ENCODE measurements around the gene CES4A.

Gene CES4A

DNA sequence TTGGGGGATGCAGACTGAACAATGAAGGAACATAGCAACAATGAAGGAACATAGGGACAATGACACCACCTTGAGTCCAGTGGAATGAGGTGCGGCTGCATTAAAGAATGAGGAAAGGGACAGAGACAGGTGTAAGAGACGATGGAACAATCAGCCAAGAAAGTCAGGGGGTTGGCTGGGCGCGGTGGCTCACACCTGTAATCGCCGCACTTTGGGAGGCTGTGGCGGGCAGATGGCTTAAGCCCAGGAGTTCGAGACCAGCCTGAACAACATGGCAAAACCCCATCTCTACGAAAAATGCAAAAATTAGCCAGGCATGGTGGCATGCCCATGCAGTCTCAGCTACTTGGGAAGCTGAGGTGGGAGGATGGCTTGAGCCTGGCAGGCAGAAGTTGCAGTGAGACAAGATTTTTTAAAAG lies 26.9 kb downstream of the CES4A start:
- H3K4me3 ChIP-seq (ENCODE audit: low read depth in 1 of 2, low read length in 2 of 2), result no peak overlapping the region
- peaks cover 8% of the 10 kb centered on the region for H3K4me1 ChIP-seq (ENCODE audit: insufficient read depth, low read length)
- peaks cover 0 to 9% of the 10 kb centered on the region in 2 donors for H3K27me3 ChIP-seq (ENCODE audit: control insufficient read depth in 1 of 2, insufficient read depth in 2 of 2, low read length in 2 of 2)
- no peak overlapping the region for H3K27ac ChIP-seq (ENCODE audit: low read depth, low read length)
- no peak overlapping the region for H3K9ac ChIP-seq (ENCODE audit: low read length)
- no peaks in the 10 kb centered on the region for H3K36me3 ChIP-seq (ENCODE audit: insufficient read depth, low read length)
- no peaks in the 10 kb centered on the region for H3K9me3 ChIP-seq (ENCODE audit: low read length)

DNA sequence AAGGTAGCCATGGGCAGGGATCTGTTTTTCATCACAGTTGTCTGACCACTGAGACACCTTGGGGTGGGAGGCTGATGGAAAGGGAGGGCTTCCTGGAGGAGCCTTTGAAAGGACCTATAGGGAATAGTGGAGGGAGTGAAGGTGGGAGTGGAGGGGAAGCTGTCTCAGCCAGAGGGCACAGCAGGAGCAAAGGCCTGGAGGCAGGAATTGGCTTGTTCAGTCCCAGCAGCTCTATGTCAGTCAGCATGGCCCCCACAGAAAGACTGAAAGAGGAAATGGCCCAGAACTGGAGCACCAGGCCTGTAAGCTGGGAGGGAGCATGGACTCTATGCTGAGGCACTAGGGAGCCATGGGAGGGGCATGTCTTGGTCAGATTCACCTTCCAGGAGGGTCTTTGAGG lies 27.8 kb downstream of the CES4A start:
- Histone ChIP-seq H3K4me1 (ENCODE audit: insufficient read depth, low read length) (peaks cover 8% of the 10 kb centered on the region), H3K36me3 (ENCODE audit: insufficient read depth, low read length) (no peaks in the 10 kb centered on the region), H3K9ac (ENCODE audit: low read length) (no peak overlapping the region), H3K4me3 (ENCODE audit: low read depth in 1 of 2, low read length in 2 of 2) (no peak overlapping the region), H3K27ac (ENCODE audit: low read depth, low read length) (no peak overlapping the region), H3K9me3 (ENCODE audit: low read length) (no peaks in the 10 kb centered on the region), H3K27me3 (ENCODE audit: control insufficient read depth in 1 of 2, insufficient read depth in 2 of 2, low read length in 2 of 2) (peaks cover 0 to 9% of the 10 kb centered on the region in 2 donors)

DNA sequence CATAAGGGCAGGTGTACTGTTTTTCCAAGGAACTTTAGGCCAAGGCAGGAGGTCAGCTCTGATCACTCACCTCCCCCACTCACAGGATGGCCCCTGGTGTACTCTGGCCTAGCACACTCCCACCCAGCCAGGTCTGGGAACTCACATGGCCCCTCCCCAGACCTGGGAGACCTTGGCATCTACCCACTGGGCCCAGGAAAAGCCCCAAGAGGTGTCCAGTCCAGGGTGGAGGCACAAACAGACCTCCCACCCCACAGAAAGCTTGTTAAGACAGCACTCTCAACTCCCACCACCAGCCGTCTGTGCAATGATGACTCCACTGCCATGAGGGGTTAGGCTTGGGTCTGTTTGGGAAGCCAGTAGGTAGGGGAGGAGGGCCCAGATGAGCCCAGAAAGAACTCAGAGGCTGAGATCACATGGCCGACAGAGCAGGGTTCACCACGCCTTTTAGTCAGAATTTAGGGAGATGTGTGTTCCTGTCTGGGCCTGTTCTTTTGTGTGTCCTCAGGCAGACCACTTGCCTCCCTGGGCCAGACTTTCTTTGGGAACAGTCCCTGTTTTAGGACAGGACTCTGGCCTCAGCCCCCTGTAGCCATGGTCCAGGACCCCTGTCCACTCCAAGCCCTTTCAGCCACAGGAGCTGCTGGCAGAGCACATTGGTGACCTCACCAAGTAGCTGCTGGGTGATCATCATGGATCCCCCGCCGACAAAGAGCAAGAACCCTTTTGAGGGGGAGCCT lies 28.5 kb downstream of the CES4A start:
- H3K9me3 ChIP-seq (ENCODE audit: low read length), result no peaks in the 10 kb centered on the region
- peaks cover 8% of the 10 kb centered on the region for H3K4me1 ChIP-seq (ENCODE audit: insufficient read depth, low read length)
- no peak overlapping the region for H3K27ac ChIP-seq (ENCODE audit: low read depth, low read length)
- H3K36me3 ChIP-seq (ENCODE audit: insufficient read depth, low read length), result no peaks in the 10 kb centered on the region
- H3K4me3 ChIP-seq (ENCODE audit: low read depth in 1 of 2, low read length in 2 of 2), result no peak overlapping the region
- H3K27me3 ChIP-seq (ENCODE audit: control insufficient read depth in 1 of 2, insufficient read depth in 2 of 2, low read length in 2 of 2), result peaks cover 0 to 9% of the 10 kb centered on the region in 2 donors
- H3K9ac ChIP-seq (ENCODE audit: low read length), result no peak overlapping the region

DNA sequence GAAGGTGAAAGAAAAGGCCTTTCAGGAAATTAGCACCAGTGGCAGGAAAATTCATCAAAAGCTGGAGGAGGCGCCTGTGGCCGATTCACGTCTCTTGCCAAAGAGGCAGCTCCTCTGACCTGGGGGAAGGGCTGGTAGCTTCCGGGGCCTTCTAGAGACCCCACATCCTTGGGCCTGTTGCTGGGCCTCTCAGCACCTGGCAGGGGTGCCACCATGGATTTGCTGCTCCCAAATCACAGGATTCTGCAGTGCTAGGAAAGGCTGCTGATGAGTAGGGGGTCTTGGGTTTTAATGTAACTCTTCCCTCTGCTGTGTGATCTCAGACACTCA lies 29.0 kb downstream of the CES4A start:
- Histone ChIP-seq H3K9me3 (ENCODE audit: low read length) (no peaks in the 10 kb centered on the region), H3K4me3 (ENCODE audit: low read depth in 1 of 2, low read length in 2 of 2) (no peak overlapping the region), H3K36me3 (ENCODE audit: insufficient read depth, low read length) (no peaks in the 10 kb centered on the region), H3K9ac (ENCODE audit: low read length) (no peak overlapping the region), H3K4me1 (ENCODE audit: insufficient read depth, low read length) (peaks cover 8% of the 10 kb centered on the region), H3K27me3 (ENCODE audit: control insufficient read depth in 1 of 2, insufficient read depth in 2 of 2, low read length in 2 of 2) (peaks cover 0 to 9% of the 10 kb centered on the region in 2 donors), H3K27ac (ENCODE audit: low read depth, low read length) (no peak overlapping the region)

DNA sequence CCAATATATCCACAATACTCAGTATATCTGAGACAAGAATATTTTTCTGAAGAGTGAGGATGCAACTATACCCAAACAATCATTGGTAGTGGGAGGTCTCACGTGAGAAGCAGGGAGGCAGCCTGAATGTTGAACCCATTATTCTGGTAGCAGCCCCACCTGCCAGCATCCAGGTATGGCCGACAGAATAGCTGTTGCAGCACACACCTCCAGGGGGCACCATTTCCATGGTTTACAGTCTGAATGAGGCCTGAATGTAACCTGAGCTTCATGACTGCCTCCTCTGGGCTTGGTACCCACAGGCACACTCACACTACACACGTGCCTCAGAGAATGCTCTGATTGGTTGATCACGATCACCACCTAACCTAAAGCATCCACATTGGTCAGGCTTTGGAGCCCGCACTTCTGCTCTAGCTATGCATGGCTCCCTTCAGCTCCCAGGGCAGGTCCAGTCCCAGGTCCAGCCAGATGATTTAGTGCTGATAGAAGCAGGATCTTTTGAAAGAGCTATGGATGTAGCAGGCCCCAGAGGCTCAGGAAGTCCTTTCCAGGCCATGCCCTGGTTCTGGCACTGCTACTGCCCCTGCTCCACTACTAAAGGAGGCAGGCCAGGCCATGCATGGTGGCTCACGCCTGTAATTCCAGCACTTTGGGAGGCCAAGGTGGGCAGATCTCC lies 29.6 kb downstream of the CES4A start:
- H3K4me1 ChIP-seq (ENCODE audit: insufficient read depth, low read length), result peaks cover 8% of the 10 kb centered on the region
- H3K36me3 ChIP-seq (ENCODE audit: insufficient read depth, low read length), result no peaks in the 10 kb centered on the region
- H3K27me3 ChIP-seq (ENCODE audit: control insufficient read depth in 1 of 2, insufficient read depth in 2 of 2, low read length in 2 of 2), result peaks cover 0 to 9% of the 10 kb centered on the region in 2 donors
- H3K4me3 ChIP-seq (ENCODE audit: low read depth in 1 of 2, low read length in 2 of 2), result no peak overlapping the region
- H3K9ac ChIP-seq (ENCODE audit: low read length), result no peak overlapping the region
- no peaks in the 10 kb centered on the region for H3K9me3 ChIP-seq (ENCODE audit: low read length)
- no peak overlapping the region for H3K27ac ChIP-seq (ENCODE audit: low read depth, low read length)

DNA sequence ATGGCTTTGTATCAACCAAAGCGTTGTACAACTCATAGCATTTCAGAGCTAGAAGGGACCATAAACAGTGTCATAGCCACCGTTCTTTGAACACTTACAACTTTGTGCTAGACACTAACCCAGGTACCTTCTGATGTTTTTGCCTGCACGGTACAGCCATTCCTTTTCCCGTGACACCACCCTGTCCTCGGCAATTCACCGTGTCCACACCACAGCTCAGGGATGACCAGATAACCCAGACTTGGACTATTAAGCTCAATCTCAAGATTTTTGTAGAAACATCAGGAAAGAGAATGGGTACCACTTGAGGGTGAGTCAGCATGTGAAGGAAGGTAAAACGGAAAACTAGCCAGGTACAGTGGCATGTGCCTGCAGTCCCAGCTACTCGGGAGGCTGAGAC lies 30.8 kb downstream of the CES4A start:
- no peaks in the 10 kb centered on the region for H3K4me1 ChIP-seq (ENCODE audit: insufficient read depth, low read length)
- H3K27ac ChIP-seq (ENCODE audit: low read depth, low read length), result no peak overlapping the region
- H3K4me3 ChIP-seq (ENCODE audit: low read depth in 1 of 2, low read length in 2 of 2), result no peak overlapping the region
- H3K9ac ChIP-seq (ENCODE audit: low read length), result no peak overlapping the region
- H3K9me3 ChIP-seq (ENCODE audit: low read length), result no peaks in the 10 kb centered on the region
- H3K27me3 ChIP-seq (ENCODE audit: control insufficient read depth in 1 of 2, insufficient read depth in 2 of 2, low read length in 2 of 2), result no peaks in the 10 kb centered on the region
- H3K36me3 ChIP-seq (ENCODE audit: insufficient read depth, low read length), result no peaks in the 10 kb centered on the region

DNA sequence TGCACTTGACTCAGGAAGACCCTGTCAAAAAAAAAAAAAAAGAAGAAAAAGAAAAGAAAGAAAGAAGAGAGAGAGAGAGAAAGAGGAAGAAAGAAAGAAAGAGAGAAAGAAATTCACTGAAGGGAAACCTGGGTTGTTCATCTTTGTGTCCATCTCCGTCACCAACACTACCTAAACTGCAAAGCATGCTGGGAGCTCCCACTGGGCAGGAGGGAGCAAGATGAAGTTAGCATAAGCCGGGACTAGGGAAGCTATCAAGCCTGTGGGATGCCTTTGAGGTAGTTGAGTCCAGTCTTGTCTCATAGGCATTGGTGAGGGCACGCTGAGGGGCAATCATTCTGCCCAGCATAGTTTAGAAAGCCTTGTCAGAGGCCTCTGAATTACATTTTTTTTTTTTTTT lies 32.9 kb downstream of the CES4A start:
- H3K9ac ChIP-seq (ENCODE audit: low read length), result no peak overlapping the region
- H3K9me3 ChIP-seq (ENCODE audit: low read length), result no peaks in the 10 kb centered on the region
- no peaks in the 10 kb centered on the region for H3K4me1 ChIP-seq (ENCODE audit: insufficient read depth, low read length)
- H3K4me3 ChIP-seq (ENCODE audit: low read depth in 1 of 2, low read length in 2 of 2), result no peak overlapping the region
- no peaks in the 10 kb centered on the region for H3K27me3 ChIP-seq (ENCODE audit: control insufficient read depth in 1 of 2, insufficient read depth in 2 of 2, low read length in 2 of 2)
- H3K36me3 ChIP-seq (ENCODE audit: insufficient read depth, low read length), result no peaks in the 10 kb centered on the region
- H3K27ac ChIP-seq (ENCODE audit: low read depth, low read length), result no peak overlapping the region

DNA sequence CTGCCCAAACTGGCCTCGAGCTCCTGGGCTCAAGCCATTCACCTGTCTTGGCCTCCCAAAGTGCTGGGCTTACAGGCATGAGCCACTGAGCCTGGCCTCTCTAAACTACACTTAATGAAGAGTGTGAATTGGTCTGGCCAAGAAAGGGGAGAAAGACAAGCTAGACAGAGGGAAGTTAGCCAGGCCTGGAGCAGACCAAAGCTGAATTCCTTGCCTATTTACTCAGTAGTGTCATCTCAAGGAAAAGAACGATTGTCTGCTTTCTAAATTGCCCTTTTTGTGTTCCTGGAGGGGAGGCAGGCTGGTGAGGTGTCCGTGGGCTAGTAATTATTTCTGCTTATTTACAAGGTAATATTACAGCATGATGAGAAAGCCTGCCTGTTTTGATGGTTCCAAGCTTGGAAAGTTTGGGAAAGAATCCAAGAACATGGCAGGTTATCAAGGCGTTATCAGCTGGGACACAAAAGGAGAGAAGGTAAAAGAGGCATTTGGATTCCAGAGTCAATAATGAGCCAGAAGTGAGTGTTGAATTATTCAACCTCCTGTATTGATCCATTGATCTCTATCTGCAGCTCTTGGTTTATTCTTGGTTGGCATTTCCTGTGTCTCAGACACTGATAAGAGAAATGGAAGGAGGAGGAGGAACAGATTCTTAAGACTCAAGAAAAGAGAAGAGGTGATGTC lies 34.3 kb downstream of the CES4A start:
- Histone ChIP-seq H3K9me3 (ENCODE audit: low read length) (no peaks in the 10 kb centered on the region), H3K27me3 (ENCODE audit: control insufficient read depth in 1 of 2, insufficient read depth in 2 of 2, low read length in 2 of 2) (no peaks in the 10 kb centered on the region), H3K9ac (ENCODE audit: low read length) (no peak overlapping the region), H3K4me3 (ENCODE audit: low read depth in 1 of 2, low read length in 2 of 2) (no peak overlapping the region), H3K27ac (ENCODE audit: low read depth, low read length) (no peak overlapping the region), H3K36me3 (ENCODE audit: insufficient read depth, low read length) (no peaks in the 10 kb centered on the region), H3K4me1 (ENCODE audit: insufficient read depth, low read length) (no peaks in the 10 kb centered on the region)

DNA sequence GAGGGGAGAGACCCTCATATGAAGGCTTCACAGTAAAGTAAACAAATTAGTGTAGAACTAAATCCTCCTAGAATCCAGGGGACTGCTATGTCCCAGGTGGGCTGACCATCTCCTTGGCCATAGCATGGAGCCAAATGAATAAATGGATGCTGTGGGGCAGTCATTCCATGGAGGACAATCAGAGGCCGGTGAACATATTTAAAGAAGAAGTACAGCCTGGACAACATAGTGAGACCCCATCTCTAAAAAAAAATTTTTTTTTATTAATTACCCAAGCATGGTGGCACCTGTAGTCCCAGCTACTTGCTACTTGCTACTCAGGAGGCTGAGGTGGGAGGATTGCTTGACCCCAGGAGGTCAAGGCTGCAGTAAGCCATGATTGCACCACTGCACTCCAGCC lies 35.3 kb downstream of the CES4A start:
- H3K27ac ChIP-seq (ENCODE audit: low read depth, low read length), result no peak overlapping the region
- no peaks in the 10 kb centered on the region for H3K27me3 ChIP-seq (ENCODE audit: control insufficient read depth in 1 of 2, insufficient read depth in 2 of 2, low read length in 2 of 2)
- no peak overlapping the region for H3K9ac ChIP-seq (ENCODE audit: low read length)
- no peaks in the 10 kb centered on the region for H3K9me3 ChIP-seq (ENCODE audit: low read length)
- no peaks in the 10 kb centered on the region for H3K36me3 ChIP-seq (ENCODE audit: insufficient read depth, low read length)
- no peak overlapping the region for H3K4me3 ChIP-seq (ENCODE audit: low read depth in 1 of 2, low read length in 2 of 2)
- H3K4me1 ChIP-seq (ENCODE audit: insufficient read depth, low read length), result peaks cover 7% of the 10 kb centered on the region

DNA sequence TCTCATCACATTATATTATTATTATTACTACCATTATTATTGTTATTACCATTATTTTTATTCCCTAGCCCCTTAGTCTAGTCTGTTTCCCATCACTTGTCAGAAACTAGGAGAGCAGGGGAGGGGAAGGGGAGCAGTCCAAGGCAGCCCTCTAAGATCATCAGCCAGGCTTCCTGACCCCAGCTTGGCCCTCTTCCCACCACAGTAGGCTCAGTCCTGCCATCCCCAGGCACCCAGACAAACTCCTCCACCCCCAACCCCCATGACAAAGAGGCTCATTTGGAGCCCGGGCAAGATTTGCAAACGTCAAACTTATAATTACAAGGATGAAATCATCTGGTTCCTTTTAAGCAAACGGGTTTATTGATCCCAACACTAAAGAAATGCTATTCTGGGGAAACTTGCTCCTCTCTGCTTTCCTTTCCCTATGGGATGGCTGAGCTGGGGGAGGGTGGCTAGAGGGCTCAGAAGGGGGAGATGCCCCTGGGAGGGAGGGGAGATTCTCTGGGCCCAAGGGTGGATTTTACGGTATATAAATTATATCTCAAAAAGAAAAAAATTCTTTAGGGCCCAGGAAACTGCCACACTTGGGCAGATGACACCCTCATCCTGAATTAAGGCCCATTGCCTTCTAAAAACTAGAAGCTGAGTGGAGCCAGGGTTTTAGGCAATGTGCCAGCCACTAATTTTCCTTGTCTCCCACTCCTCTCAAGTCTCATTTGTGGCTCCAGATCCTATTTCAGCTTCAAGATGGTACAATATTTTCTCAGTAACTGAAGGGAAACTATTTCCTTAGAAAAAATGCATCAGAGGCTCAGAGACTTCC lies 36.2 kb downstream of the CES4A start:
- H3K27ac ChIP-seq (ENCODE audit: low read depth, low read length), result no peak overlapping the region
- no peaks in the 10 kb centered on the region for H3K36me3 ChIP-seq (ENCODE audit: insufficient read depth, low read length)
- no peaks in the 10 kb centered on the region for H3K9me3 ChIP-seq (ENCODE audit: low read length)
- H3K27me3 ChIP-seq (ENCODE audit: control insufficient read depth in 1 of 2, insufficient read depth in 2 of 2, low read length in 2 of 2), result no peaks in the 10 kb centered on the region
- H3K9ac ChIP-seq (ENCODE audit: low read length), result no peak overlapping the region
- H3K4me3 ChIP-seq (ENCODE audit: low read depth in 1 of 2, low read length in 2 of 2), result no peak overlapping the region
- peaks cover 7% of the 10 kb centered on the region for H3K4me1 ChIP-seq (ENCODE audit: insufficient read depth, low read length)

DNA sequence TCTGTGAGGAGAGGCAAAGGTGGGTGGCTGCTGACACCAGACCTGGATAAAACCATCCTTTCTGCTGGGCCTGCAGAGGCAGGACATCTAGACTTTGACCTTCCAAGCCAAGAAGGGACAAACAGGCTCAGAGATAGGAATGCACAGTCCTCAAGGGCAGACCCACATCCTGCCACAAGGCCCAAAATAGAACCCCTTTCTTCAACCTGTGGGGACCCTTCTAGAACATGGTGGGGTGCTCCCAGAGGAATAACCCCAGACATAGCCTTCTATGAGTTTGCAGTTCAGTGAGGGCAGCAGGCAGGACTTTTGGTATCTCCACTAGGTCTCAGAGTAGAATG lies 36.8 kb downstream of the CES4A start:
- H3K36me3 ChIP-seq (ENCODE audit: insufficient read depth, low read length), result no peaks in the 10 kb centered on the region

More for the DNA sequence above, 36.8 kb downstream of the CES4A start:
- H3K4me3 ChIP-seq (ENCODE audit: low read depth in 1 of 2, low read length in 2 of 2), result no peak overlapping the region
- no peaks in the 10 kb centered on the region for H3K27me3 ChIP-seq (ENCODE audit: control insufficient read depth in 1 of 2, insufficient read depth in 2 of 2, low read length in 2 of 2)
- peaks cover 7% of the 10 kb centered on the region for H3K4me1 ChIP-seq (ENCODE audit: insufficient read depth, low read length)
- H3K27ac ChIP-seq (ENCODE audit: low read depth, low read length), result no peak overlapping the region
- H3K9me3 ChIP-seq (ENCODE audit: low read length), result no peaks in the 10 kb centered on the region
- H3K9ac ChIP-seq (ENCODE audit: low read length), result no peak overlapping the region

Data from muscle layer of colon (tissue), 2 donors.